Peyer's patch (tissue), 4 donors: ENCODE results near the gene EIF2B4.

Source experiments
- POLR2A ChIP-seq, 2 donors: fragments of 450-650 bp; IDR thresholded peaks; one replicate each; pipeline ENCODE4 v1.5.1; 2017; ENCODE audit warnings: antibody characterized with exemption in 2 of 2, mild to moderate bottlenecking in 2 of 2, moderate library complexity in 2 of 2
- TF ChIP-seq, protein P1 (sequence below), 6 experiments: fragments of 450-650 bp in 4 of 6; fragments of 200-600 bp in 2 of 6; sonication (generic) in 1 of 6; IDR thresholded peaks; one replicate each; pipeline ENCODE4 v1.5.1; 2017 to 2019; ENCODE audit warnings: antibody characterized with exemption in 6 of 6, mild to moderate bottlenecking in 3 of 6, moderate library complexity in 1 of 6

DNA sequence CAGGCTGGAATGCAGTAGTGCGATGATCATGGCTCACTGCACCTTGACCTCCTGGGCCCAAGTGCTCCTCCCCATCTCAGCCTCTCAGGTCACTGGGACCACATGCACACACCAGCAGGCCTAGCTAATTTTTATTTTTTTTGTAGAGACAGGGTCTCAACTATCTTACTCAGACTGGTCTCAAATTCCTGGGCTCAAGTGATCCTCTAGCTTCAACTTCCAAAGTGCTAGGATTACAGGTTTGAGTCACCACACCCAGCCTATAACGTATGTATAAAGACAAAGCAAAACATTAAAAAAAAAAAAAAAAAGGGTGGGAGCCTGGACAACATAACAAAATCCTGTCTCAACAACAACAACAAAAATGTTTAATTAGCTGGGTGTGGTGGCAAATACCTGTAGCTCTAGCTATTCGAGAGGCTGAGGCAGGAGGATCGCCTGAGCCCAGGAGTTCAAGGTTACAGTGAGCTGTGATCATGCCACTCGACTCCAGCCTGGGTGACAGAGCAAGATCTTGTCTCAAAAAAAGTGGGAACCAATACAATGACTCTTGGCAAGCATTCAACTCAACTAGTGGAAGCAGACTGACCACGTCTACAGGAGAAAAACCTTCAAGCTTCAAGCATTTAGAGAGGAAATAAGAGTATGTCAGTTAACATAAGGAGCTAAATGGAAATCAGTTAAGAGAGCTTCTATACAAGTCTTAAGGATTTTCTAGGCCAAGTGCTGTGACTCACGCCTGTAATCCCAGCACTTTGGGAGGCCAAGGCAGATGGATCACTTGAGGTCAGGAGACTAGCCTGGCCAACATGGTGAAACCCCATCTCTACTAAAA is 16.2 kb downstream of the EIF2B4 start:
- TF ChIP-seq, protein P1, sequence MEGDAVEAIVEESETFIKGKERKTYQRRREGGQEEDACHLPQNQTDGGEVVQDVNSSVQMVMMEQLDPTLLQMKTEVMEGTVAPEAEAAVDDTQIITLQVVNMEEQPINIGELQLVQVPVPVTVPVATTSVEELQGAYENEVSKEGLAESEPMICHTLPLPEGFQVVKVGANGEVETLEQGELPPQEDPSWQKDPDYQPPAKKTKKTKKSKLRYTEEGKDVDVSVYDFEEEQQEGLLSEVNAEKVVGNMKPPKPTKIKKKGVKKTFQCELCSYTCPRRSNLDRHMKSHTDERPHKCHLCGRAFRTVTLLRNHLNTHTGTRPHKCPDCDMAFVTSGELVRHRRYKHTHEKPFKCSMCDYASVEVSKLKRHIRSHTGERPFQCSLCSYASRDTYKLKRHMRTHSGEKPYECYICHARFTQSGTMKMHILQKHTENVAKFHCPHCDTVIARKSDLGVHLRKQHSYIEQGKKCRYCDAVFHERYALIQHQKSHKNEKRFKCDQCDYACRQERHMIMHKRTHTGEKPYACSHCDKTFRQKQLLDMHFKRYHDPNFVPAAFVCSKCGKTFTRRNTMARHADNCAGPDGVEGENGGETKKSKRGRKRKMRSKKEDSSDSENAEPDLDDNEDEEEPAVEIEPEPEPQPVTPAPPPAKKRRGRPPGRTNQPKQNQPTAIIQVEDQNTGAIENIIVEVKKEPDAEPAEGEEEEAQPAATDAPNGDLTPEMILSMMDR (IDR thresholded peaks at IDR 0.05) = no peak
- no peak for TF ChIP-seq POLR2A (IDR thresholded peaks at IDR 0.05)
